ENCODE results near the gene KREMEN1.

DNA sequence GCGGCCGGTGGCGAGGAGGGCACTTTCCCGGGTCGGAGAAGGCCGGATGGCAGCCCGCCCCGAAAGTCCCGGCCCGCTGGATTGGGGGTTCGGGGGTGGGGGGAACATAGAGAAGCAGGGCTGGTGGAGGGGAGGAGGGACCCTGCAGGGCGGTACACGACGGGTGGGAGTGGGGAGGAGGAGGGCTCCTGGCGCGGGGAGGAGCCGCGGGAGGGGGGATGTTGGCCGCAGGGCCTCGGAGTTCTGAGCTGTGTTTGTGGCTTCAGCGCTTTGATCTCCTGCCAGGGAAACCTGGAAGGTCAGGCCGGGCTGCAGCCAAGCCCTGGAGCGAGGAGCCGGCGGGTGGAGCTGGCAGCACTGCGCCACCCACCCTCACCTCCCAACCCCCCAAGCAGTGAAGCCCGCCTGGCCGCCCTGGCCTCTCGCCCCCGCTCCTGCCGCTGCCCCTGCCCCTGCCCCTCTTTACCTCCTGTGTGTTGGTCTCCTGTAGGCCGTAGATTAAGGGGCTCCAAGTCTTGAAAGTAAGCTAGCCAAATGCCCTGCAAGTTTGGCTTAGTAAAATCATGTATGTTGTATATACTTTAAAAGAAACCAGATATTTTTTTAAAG lies 42.1 kb upstream of the KREMEN1 start:
- TF ChIP-seq CTCF (IDR thresholded peaks at IDR 0.05), result no peak
- TF ChIP-seq POLR2A (IDR thresholded peaks at IDR 0.05), result no peak
- no peak for TF ChIP-seq EP300 (IDR thresholded peaks at IDR 0.05)
- peak in 2 of 3 donors; percentile 66 to 71 for TF ChIP-seq POLR2AphosphoS5 (IDR thresholded peaks at IDR 0.05)
